HG03354 (cell line): Measurements from ENCODE around the gene NAGPA.

ENCODE experiments used
- ATAC-seq: cut with Tn5 transposase; IDR thresholded peaks from one replicate; pipeline ENCODE4 v1.9.1; 2021; ENCODE audit warnings: mild to moderate bottlenecking; ENCODE audit not compliant: unreplicated experiment, poor library complexity, severe bottlenecking

Gene NAGPA

DNA sequence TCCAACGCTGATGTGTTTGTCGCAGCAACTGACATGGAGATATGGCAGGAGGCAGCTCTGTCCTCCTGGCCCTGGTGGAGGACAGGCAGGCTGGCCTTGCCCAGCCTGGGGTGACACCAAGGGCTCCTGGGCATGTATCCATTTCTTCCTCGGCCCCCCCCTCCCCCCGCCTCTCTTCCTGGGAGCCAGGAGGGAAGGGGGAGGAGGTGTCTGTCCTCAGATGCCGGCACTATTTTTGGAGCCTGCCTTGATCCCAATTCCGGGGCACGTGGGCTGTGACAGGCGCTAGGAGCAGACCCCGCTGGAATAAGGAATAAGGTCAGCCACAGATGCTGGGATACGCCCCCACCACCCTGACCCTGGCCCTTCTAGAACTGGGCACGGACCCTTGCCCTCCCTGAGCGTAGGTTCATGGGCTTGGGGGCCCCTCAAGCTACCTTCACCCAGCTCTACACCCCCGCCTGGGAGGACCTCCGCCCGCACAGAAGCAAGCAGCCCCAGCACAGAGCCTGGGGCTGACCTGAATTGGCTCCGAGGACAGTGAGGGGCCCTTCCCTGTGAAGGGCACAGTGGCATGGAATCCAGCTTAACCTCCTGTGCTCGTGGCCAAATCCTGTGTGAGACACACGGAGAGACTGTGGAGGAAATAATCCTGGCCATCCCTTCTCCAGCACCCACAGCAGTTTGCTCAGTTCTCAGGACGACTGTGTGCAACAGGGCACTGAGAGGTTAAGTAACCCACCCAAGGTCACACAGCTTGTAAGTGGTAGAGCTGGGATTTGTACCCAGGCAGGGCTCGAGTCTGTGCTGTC, 51.5 kb downstream of the NAGPA start:
- ATAC-seq, result no peak

DNA sequence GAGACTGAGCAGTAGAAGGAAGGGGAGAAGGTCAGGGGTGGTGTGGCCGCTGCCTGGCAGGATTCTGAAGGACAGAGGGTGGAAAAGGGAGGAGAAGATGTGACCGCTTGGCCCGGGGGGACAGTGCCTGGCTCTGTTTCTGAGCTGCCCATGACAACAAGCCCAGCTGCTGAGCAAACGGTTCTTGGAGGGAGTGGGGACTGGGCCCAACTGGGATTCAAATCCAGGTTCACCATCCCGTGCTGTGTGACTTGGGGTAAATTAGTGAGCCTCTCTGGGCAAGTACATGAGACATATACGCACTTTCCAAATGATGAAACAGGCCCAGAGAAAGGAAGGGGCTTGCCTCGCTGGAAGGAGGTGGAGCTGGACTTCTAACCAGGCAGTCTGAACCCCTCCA, 52.3 kb downstream of the NAGPA start:
- no peak for ATAC-seq

DNA sequence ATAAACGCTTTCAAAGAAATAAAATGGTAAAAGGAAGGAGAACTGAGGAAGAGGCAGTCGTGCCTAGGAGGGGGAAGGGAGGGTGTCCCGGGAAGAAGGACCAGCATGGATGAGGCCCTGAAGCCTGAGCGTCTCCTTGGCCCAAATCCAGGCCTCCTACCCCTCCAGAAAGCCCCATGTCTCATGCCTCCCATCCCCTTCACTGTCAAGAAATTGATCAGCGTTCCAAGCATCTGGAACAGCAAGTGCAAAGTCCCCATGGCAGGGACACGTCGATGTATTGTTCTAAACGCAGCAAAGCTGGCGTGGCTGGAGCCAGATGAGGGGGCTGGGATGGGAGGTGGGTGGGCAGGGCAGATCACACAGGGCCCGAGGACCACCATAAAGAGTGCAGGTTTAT, 53.0 kb downstream of the NAGPA start:
- ATAC-seq, result no peak

DNA sequence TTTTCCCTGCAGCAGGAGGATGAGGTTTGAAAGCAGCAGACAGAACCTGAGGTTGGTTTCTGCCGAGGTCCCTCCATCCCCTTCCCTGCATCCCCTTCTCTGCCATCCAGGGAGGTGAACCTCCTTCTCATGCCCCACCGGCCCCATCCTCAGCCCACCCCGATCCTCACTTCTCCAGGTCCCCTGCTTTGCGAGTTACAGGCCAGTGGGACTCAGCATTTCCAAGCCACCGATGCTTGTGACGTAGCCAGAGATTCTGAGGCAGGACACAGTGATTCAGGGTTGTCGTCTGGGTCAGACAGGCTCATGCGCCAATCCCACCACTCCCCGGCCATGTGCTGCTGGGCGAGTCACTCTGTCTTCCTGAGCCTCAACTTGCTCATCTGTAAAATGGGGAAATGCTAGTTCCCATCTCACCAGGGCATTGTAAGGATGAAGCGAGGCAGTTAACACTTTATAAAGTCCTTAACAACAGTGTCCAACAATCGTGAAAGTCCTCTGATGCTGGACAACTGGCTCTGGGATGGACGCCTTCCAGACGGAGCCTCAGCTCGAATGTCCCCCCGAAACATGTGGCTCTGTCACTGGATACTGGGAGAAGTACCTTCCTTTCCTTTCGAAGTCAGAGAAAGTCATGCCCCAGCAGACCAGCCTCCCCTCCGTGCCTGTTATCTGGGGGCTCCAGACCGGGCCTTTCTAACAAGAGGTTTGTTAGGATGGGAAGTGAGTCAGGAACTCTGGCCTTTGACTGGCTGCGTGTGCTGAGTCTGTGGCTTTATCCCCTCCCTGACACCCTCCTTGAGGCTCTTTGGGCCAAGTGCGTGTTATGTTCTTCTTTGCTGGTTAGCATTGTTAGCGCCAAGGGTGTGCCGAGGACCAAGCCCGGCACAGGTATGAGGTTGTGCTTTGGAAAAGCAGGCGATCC, 53.7 kb downstream of the NAGPA start:
- no peak for ATAC-seq

DNA sequence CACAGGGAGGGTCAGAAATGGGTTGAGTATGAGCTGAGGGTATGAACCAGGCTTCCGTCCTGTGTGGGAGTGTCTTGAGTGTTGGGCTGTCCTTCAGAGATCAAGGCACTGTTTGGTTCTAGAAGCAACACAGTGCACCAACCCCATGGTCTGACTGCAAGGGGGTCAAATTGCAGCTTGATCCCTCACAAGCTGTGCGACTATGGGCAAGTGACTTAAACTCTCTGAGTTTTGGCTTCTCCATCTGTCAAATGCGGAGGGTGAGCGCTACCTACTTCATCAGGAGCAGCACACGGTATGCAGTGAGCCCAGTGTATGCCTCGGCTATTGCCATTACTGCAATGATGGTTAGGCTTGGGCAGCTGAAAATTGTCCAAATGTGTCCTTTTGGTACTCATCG, 54.6 kb downstream of the NAGPA start:
- no peak for ATAC-seq

DNA sequence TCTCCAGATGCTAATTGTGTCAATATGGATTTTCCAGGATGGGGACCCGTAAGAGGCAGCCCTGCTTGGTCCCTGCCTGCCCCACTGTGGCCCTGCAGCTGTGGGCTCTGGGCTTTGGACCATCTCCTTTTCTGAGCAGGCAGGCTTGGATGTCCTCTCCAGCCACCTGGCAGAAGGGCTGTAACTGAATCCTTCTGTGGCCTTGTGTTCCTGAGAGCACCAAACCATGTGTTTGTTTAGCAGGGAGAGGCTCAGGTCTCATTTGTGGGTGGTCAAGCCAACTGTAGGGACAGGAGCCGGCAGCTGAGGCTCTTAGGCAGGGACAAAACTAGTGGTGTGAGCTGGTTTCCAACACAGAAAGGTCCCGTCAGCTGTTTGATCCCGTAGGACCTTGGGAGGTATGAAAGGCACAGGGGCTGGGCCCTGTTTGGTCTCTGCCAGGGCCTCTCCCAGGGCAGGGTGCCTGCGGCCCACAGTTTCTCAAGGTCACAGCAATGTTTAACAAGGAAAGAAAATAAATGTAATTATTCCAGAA, 57.1 kb downstream of the NAGPA start:
- ATAC-seq, result no peak

DNA sequence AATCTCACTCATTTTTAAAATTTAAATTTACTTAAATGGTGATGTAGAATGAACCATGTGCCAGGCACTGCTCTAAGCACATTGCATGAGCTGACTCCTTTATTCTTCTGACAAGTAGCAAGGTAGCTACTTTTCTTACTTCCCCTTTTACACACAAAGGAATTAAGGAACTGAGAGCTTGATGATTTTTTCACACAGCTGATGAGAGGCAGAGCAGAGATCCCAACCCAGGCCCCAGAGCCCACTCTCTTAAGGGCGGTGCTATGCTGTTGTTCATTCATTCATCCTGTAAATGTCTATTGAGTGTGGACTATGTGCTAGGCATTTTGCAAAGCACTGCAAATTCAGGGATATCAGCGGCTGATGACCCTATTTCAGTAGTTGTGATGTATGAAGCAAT, 57.7 kb downstream of the NAGPA start:
- ATAC-seq, result peak; percentile 94
